Subcutaneous adipose tissue (tissue), 4 donors: Measurements from ENCODE around the gene HNRNPLL. TPM values are rescaled to one million over a fixed set of nuclear protein-coding genes. Genes with fewer than 3 reads are reported as not detected.

ENCODE experiments used
- total RNA-seq, 4 donors: library from RNA; depleted of rRNA; stranded (reverse); fragments of >200 nt; gene quantifications; one replicate each; pipeline ENCODE4 v1.1.0, GENCODE V29; 2016
- TF ChIP-seq, protein P1 (sequence below): fragments of 450-650 bp; IDR thresholded peaks from one replicate; pipeline ENCODE4 v1.5.1; 2016; ENCODE audit warnings: low read depth, mild to moderate bottlenecking, control low read depth, antibody characterized with exemption, moderate library complexity

The HNRNPLL gene
- total RNA-seq, 4 donors from 2014 or later: 38.2 to 66.7 (median 54.1) TPM

DNA sequence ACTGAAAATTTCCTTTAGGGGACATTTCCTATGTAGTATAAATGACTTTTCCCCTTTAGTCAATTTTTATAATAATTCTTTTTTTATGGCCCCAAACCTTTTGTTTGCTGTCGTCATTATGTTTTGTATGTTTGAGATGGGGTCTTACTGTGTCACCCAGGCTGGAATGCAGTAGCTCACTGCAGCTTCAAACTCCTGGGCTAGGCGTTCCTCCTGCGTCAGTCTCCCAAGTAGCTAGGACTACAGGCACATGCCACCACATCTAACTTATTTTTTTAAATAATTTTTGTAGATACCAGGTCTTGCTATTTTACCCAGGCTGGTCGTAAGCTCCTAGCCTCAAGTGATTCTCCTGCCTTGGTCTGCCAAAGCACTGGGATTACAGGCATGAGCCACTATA is 32.4 kb upstream of the HNRNPLL start:
- TF ChIP-seq, protein P1, sequence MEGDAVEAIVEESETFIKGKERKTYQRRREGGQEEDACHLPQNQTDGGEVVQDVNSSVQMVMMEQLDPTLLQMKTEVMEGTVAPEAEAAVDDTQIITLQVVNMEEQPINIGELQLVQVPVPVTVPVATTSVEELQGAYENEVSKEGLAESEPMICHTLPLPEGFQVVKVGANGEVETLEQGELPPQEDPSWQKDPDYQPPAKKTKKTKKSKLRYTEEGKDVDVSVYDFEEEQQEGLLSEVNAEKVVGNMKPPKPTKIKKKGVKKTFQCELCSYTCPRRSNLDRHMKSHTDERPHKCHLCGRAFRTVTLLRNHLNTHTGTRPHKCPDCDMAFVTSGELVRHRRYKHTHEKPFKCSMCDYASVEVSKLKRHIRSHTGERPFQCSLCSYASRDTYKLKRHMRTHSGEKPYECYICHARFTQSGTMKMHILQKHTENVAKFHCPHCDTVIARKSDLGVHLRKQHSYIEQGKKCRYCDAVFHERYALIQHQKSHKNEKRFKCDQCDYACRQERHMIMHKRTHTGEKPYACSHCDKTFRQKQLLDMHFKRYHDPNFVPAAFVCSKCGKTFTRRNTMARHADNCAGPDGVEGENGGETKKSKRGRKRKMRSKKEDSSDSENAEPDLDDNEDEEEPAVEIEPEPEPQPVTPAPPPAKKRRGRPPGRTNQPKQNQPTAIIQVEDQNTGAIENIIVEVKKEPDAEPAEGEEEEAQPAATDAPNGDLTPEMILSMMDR: no peak

DNA sequence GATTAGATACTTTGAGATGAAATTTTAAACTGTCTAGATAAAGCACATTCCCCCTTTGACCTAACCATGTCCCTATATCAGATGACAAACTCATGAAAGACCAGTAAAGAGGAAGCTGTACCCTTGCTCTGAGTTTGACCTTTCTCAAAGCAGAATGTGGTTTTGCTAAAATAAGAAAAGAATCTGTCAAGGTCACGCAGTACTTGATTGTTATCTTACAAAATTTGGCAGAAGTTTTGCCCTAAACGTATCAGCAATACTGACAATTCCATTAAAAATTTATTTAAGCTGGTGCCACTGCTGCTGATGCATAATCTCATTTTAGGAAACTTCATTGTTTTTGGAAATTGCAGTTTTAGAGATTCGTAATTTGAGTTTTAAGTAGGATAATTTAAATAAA is 32.0 kb upstream of the HNRNPLL start:
- TF ChIP-seq, protein P1: no peak

DNA sequence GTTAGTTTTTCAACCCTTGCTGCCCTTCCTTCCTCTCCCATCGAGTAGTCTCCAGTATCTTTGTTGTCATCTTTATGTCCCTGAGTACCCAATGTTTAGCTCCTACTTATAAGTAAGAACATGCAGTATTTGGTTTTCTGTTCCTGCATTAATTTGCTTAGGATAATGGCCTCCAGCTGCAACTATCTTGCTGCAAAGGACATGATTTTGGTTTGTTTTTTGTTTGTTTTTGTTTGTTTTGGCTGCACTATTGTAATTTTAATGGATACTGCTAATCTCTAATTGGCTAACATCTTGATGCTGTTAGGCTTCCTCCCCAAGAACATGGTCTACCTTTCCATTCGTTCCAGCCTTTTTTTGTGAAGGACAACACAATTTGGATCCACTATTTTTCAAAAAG is 31.2 kb upstream of the HNRNPLL start:
- TF ChIP-seq, protein P1: no peak

DNA sequence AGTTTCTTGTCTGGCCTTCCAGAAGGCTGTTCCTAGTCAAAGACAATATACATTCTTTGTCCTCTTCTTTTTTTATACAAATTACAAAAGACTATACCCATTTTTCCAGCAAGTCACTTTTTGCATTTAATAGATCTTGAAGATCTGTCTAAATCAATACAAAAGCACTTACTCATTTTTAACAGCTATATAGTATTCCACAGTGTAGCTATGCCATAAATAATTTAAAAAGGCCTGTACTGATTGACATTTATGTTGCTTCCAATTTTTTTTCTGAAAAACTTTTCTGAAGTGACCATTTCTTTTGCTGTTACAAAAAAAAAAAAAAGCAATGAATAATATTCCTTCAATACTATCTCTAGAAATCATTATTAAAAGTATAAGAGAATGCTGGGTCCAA is 30.3 kb upstream of the HNRNPLL start:
- TF ChIP-seq, protein P1: no peak

DNA sequence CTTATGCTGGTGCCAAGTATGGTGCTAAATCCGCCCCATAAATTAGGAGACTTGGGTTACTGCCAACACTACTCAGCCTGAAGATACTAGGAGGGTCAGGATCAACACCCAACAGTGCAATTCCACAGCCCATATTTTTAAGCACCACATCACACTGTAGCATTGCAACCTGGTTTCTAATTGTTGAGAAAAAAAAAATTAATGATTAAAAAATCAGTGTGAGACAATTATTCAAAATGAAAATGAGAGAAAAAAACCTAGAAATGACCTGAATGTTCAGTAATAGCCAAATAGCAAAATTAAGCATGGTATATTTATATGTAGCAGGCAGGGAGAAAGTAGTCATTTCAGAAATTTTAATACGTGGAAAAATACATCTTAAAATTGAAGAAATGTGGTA is 29.2 kb upstream of the HNRNPLL start:
- TF ChIP-seq, protein P1: no peak

DNA sequence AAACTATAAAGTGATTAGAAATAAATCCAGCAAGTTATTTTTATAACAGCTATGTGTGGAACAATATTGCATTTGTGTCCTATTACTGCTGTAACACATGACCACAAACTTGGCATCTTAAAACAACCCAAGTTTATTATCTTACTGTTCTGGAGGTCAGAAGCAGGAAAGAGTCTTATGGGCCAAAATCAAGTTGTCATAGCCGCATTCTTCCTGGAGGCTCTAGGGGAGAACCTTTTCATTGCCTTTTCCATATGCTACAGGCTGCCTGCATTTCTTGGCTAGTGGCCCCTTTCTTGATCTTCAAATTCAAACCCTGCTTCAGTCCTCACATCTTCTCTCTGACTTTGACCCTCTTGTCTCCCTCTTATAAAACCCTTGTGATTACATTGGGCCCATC is 27.0 kb upstream of the HNRNPLL start:
- TF ChIP-seq, protein P1: no peak

DNA sequence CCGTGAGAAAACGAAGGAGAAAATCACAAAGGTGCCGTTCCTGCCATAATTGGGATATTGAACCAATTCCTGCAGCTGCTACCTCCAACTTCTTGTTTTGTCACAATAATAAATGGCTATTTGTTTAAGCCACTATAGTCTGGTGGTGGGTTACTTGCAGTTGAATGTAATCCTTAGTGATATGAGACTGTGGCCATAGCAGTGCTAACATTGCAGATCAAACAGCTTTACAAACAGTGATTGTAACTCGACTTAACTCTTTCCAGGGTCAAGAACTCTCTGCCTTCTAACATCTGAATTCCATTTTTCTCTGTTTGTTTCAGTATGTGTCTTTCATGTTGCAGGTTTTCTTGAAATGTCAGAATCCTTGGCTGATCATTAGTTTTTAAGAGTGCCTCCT is 24.7 kb upstream of the HNRNPLL start:
- TF ChIP-seq, protein P1: no peak
